HG03571 (cell line): ENCODE measurements around the gene B3GNT7.
"Not testable (repeated sequence)": the region's sequence is repeated elsewhere in the genome, so short reads cannot be mapped to it uniquely, and the experiment has no call there.

Source experiments
- ATAC-seq: cut with Tn5 transposase; IDR thresholded peaks from one replicate; pipeline ENCODE4 v1.9.1; 2021; ENCODE audit not compliant: unreplicated experiment

Gene B3GNT7

DNA sequence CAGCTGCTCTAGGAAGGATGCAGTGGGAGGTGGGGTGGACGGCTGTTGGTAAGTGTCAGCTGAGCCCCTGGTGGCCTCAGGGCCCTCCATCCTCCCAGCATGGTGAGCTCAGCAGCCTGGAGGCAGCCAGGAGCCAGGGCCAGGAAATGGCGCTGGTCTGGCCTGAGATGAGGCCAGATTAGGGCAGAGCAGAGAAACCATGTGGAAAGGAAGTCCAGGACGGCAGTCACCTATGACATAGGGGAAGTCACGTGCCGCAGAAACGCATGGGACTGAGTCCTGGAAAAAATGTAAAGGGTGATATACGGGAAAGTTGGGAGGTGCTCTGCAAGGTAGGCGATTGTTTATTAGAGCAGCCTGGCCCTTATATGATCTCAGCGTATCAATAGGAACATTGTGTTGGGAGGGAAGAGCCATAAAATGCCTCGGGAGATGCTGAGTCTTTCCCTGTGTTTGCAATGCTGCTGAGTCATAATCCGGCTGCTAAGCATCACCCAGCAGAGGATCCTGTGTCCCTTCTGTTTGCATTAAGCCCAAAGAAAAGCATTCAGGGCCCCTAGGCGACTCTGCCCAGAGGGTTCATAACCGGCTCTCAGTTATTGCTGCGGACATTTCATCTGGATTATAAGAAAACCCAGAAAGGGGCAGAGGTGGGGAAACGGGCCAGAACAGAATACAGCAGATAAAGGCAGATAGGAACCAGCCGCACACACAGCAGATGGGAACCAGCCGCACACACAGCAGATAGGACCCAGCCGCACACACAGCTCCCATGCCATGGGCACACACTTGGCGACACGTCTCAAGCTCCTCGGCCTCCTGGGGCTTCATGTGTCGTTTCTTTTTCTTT, 30.3 kb upstream of the B3GNT7 start:
- ATAC-seq, result no peak

DNA sequence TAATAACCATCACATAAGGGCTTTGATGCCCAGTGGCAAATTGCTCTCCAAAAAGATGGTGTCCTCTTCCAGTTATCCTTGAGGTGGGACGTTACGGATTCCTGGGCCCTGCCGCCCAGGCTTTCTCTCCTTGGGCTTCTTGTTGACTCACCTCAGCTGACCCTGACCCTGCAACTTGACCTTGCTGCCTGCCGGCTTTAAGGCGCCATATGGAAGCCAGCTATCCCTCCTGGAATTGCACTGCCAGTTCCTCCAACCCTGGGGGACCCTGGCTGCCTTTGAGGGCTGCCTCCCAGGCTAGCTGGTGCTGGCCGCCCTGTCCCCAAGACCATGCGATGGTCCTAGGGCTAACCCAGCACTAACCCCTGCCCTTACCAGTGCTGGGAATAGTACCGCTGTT, 28.3 kb upstream of the B3GNT7 start:
- ATAC-seq, result no peak

DNA sequence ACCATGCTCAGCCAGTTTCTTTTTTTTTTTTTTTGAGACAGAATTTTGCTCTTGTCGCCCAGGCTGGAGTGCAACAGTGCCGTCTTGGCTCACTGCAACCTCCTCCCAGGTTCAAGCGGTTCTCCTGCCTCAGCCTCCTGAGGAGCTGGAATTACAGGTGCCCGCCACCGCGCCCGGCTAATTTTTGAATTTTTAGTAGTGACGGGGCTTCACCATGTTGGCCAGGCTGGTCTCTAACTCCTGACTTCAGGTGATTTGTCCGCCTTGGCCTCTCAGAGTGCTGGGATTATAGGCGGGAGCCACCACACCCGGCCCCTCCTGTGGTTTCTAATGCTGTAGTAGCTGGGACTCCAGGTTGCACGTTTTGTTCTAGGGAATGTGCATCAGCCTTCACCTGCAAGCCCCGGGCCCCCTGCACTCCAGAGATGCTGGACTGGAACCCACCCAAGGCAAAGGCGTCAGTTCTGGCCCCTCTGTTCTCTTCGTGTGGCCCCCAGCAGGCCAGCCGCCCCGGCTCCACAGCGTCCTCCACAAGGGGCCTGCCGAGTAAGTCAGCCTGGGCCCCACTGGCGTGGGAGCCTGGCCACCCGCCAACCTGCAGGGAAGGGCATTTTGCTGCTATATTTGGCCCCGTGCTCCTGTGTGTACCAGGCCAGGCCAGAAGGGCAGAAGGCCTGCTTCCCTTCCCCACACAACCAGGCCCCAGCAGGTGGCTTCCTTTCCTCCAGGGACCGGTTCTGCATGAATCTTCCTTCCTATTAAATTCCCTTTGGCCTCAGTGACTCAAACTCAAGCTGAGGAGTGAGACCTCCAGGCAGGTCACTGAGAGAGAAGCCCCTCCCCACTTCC, 25.7 kb upstream of the B3GNT7 start:
- ATAC-seq, result no peak

- no peak for ATAC-seq
These were observed 25.1 kb upstream of the B3GNT7 start for GRCh38 chr2:231370429-231370748.

DNA sequence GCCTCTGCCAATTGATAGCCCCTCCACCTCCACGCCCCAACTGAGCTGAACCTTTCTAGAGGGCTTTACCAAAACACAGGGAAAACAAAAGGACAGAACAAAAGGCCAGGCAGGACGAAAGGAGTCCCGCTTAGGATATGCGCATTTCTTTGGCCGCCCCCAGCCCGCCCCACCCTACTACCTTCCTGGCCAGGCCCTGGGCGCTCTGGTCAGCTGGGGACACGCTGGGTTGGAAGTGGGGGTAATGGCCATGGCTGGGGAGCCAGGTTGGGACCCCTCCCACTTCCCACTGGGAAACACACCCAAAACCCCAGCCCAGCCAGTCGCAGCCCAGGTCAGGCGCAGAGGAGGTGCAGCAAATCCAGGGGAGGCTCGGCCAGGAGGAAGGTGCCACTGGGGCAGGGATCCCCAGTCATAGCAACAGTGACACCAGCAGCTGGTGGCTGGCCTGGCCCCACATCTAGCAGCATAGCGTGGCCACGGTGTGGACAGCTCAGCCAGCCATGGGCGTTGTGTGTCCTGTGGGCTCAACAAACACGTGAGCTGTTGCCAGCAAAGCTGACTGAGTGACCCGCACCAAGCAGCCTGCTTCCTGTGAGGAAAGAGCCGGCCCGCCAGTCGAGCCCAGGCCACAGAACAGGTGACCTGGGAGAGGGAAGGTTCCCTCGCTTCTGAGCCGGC, 24.6 kb upstream of the B3GNT7 start:
- no peak for ATAC-seq

DNA sequence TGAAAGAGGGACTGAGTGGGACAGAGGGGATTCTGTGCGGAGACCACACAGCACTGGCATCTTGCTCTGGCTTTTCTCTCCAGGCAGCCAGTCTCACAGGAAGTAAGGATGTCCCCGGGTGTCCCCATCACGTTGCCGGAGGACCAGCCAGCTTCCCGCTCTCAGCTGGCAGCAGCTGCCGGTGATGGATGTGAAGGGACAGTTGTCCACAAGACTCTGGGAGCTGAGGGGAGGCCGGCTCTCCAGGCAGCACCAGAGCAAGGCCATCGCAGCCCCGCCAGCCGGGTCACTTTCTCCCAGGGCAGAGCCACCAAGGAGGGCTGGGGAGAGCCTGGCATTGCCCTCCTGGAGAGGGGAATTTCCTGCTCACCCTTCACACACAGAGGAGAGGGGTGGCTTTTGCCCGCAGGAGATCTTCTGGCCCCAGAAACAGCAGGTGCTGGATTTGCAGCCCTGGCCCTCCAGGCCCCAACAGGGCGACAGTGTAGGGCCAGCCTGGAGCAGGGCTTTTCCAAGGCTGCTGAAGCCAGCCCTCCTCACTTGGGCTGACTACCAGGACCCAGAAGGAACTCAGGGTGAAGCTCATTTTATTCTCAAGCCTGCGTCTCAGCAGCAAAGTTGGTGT, 24.0 kb upstream of the B3GNT7 start:
- no peak for ATAC-seq

DNA sequence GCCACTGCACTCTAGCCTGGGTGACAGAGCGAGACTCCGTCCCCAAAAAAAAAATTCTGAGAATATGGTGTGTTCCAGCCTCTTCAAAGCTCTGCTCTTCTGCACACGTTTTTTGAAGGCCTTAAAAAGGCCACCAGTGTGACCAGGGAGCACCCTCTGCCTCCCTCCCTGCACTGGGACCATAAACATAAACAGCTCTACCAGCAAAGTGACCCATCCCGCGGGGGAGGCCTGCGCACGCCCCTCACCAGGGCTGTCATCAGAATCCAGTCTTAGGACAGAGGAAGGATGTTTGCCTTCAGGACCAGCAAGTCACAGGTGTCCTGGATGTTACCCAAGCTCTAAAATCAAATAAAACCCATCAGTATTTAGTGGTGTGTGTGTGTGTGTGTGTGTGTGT, 23.2 kb upstream of the B3GNT7 start:
- ATAC-seq, result no peak

DNA sequence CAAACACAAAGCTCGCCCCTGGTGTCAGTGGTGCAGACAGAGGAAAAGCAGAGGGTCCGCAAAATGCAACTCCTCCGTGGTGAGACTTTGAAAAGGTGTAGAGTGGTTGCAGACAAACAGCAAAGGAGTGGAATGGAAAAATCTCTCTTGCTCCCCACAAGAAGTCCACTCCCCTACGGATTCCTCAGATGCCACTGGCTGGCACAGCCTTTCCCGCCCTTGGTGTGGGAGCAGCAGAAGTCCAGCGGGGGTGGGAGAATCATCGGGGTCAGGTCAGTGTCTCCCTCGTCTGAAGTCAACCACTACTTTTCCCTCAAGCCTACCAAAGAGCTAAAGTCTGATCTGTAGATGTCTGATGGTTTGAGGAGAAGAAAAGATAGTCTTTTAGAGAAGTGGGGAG, 22.3 kb upstream of the B3GNT7 start:
- no peak for ATAC-seq

GRCh38 chr2:231373786-231374349, 21.6 kb upstream of the B3GNT7 start:
- ATAC-seq, result no peak

DNA sequence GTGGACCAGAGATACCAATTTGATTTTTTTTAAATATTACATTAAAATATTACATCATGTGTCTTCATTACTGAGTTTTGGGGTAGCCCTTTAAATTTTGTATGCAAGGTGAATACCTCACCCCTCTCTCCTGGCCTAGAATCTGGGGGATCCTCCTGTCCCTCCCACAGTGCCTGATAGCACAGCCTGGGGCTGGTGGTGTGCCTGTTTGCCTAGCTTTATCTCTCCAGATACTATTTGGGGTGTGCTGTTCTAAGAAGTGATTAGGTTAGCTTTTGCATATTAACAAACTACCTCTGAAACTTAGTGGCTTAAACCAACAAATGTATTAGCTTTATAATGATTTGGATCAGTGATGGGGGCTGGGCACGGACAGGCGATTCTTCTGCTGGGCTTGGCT, 20.7 kb upstream of the B3GNT7 start:
- no peak for ATAC-seq

DNA sequence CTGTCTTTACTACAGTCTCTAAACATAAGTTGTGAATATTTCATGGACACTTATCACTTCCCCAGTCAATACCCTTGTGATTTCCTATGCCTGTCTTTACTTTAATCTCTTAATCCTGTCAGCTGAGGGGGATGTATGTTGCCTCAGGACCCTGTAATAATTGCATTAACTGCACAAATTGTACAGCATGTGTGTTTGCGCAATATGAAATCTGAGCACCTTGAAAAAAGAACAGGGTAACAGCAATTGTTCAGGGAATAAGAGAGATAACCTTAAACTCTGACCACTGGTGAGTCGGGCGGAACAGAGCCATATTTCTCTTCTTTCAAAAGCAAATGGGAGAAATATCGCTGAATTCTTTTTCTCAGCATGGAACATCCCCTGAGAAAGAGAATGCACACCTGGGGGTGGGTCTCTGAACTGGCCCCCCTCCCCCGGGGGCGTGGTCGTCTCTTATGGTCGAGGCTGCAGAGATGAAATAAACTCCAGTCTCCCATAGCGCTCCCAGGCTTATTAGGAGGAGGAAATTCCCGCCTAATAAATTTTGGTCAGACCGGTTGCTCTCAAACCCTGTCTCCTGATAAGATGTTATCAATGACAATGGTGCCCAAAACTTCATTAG, 19.4 kb upstream of the B3GNT7 start:
- ATAC-seq, result not testable (repeated sequence)

GRCh38 chr2:231376857-231377256, 18.7 kb upstream of the B3GNT7 start:
- ATAC-seq, result no peak

- ATAC-seq, result no peak
These were observed 17.3 kb upstream of the B3GNT7 start for GRCh38 chr2:231378026-231378722.

DNA sequence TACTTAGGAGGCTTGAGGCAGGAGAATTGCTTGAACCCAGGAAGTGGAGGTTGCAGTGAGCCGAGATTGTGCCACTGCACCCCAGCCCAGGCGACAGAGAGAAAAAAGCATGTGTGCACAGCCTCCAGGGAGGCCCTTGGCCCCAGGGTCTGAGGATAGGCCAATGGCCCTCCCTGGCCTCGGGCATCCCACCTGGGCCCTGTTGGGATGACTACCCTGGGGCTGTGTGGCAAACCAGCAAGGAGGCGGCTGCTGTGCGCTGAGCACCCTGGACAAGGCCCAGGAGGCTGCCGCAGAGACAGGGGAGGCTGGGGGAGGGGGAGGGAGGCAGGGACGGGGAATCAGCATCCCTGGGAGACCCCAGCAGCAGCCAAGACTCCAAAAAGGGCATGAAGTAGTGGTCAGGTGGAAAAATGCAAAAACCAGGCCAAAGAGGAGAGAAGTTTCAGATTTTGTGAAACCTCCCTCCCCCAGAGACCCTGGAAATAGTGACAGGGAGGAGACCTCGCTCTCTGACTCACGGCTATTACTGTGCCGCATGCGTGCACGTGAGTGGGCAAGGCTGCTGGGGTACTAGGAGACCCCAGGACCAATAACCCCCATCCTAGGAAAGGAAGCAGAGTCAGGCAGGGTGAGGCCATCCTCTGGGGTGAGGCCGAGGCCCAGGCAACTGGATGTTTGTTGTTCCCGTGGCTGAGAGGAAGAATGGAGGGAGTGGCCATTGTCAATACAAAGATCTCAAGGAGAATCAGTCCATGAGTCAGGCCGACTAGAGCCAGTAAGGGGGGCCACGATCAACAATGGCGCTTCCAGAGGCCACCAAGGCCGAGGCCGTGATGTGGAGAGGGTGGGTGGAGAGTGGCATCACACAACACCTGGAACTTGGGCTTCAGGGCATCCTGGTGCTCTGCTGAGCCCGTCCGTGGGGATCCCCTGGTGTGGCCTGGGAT, 16.0 kb upstream of the B3GNT7 start:
- ATAC-seq, result no peak

DNA sequence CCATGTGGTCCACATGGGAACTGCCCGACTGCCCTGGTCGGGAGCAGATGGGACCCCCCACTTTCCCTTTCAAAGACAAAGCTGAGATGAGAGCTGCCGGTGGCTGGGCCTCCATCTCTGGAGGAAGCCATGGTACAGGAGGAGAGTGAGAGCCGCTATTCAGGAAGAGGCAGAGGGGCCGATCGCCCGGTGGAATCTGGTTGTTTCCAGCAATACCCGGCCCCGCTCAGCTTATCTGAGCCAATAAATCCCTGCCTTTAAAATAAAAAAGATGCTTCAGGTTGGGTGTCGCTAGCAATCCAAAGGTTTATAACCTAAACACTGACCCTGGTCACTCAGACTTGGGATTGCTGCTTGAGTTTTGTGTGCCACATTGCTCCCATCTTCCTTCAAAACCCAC, 15.2 kb upstream of the B3GNT7 start:
- ATAC-seq, result no peak

- no peak for ATAC-seq
These were observed 14.3 kb upstream of the B3GNT7 start for GRCh38 chr2:231380991-231381847.

- no peak for ATAC-seq
These were observed 13.4 kb upstream of the B3GNT7 start for GRCh38 chr2:231382116-231382515.
